Measurements from ENCODE around the gene ASAP3.

The ASAP3 gene

GRCh38 chr1:23477359-23478144, 6.4 kb downstream of the ASAP3 start:
- no peak for DNase-seq

- no peak for DNase-seq
These were observed 8.3 kb downstream of the ASAP3 start for GRCh38 chr1:23475641-23476040.

DNA sequence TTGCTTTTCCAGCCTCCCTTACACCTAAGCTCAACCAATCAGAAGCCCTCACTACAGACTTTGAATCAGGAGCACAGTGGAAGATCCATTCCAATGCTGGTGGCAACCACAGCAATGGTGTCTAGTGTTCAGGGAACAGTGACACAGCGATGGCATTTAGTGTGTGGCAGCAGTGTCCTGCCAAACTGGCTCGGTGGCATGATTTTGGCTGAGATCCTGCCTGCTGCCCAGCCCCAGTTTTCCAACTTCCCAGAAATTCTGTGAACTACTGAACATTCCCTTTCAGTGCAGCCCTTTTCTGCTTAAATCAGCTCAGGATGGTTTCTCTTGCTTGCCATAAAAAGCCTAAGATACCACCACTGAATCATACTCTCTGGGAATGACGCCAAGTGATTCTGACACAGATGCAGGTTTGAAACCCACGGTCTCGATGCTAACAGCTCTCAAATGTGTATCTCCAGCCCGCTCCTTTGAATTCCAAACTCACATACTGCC, 8.8 kb downstream of the ASAP3 start:
- DNase-seq, result no peak

GRCh38 chr1:23473037-23473800, 10.8 kb downstream of the ASAP3 start:
- no peak for DNase-seq

GRCh38 chr1:23472351-23473036, 11.5 kb downstream of the ASAP3 start:
- DNase-seq, result no peak

DNA sequence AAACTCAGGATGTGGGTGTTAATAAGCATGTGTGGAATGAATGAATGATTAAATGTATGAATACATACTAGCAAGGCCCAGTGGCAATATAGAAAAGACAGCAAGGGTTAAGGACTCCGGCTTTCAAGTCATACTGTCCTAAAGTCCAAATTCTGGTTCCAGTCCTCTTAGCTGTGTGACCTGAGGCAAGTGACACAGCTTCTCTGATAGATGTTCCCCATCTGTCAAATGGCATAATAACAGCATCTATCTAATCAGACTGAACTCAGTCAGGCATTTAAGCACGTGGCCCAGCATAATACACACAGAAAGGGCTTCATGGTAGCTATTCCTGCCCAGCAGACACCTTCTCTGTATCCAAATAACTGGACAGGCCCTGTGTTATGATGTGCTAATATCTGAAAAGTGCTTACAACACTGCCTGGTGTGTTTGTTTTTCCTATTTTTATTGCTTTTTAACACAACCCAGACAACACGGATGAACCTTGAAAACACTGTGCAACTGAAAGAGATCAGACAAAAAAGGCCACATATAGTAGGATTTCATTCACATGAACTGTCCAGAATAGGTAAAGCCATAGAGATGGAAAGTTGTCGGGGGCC, 12.4 kb downstream of the ASAP3 start:
- DNase-seq, result no peak

GRCh38 chr1:23470282-23471070, 13.5 kb downstream of the ASAP3 start:
- DNase-seq, result no peak

DNA sequence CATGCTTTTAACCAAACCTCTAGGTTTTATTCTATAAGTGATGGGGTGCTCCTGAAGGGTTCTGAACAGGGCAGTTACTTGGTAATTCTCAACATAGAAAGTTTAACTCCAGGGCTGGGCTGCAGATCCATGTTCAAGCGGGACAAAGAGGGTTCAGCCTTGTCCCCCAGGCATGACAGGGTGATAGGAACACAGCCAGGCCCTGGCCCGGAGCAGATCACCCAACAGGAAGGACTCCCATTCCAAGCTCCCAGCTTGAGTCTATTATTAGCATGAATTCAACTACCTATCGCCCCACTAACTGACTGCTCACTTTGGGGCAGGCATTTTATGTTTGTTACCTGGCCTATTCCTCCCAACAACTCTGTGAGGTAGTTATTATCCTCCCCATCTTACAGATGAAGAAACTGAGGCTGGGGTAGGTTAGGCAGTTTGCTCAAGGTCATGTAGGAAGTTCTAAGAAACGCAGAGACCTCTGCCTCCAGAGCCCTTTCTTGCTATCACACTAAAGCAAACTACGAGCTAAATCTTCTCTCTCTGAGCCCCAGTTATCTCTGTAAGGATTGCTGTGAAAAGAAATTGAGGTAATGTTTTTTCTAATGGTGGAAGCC, 14.5 kb downstream of the ASAP3 start:
- DNase-seq, result no peak

DNA sequence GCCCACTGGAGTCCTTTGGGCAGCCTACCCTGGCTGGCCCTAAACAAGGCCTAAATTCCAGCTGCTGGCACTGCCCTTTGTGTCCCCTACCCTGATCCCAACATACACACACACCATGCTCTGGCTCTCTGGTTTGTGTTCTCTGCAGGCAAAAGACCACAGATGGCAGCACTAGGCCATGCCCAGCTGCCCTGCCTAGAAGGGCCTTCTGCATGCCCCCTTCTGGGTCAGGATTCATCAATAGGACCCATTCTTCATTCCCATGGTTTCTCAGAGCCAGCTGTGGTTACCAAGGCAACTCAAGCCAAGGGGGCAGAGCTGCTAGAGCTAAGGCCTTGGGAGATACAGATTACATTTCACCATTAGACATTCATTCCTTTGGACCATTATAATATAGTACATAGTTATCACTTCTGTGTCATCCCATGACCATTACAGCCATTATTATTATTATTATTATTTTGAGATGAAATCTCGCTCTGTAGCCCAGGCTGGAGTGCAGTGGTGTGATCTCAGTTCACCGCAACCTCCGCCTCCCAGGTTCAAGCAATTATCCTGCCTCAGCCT, 17.5 kb downstream of the ASAP3 start:
- DNase-seq, result no peak

DNA sequence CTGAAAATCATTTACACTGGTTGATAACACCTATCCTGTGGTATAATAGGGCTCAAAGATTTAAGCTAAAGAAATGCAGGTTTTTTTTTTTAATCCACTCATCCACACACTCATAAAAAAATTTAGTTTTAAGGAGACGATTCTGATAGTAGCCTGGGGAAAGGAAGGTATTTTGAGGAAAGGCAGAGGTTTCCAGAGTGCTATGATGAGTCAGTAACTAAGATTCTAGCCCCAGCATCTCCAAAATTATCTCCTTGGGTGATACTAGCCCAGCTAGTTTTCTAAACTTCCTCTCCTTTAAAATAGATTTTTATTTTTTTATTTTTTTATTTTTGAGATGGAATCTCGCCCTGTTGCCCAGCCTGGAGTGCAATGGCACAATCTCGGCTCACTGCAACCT, 20.7 kb downstream of the ASAP3 start:
- DNase-seq, result no peak

- no peak for DNase-seq
These were observed 21.2 kb downstream of the ASAP3 start for GRCh38 chr1:23462766-23463165.

- no peak for DNase-seq
These were observed 22.9 kb downstream of the ASAP3 start for GRCh38 chr1:23461050-23461449.

DNA sequence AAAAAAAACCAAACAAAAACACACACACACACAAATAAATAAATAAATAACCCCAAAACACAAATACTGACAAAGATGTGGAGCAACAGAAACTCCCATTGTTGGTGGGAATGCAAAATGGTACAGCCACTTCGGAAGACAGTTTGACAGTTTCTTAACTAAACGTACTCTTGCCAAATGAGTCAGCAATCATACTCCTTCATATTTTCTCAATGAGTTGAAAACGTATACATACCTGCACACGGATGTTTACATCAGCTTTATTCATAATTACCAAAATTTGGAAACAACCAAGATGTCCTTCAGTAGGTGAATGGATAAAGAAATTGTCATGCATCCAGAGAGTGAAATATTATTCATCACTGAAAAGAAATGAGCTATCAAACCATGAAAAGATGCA, 23.5 kb downstream of the ASAP3 start:
- DNase-seq, result no peak

- DNase-seq, result no peak
These were observed 24.6 kb downstream of the ASAP3 start for GRCh38 chr1:23459338-23459757.

- DNase-seq, result no peak
These were observed 27.8 kb downstream of the ASAP3 start for GRCh38 chr1:23456226-23456625.

GRCh38 chr1:23453455-23454000, 30.5 kb downstream of the ASAP3 start:
- no peak for DNase-seq

DNA sequence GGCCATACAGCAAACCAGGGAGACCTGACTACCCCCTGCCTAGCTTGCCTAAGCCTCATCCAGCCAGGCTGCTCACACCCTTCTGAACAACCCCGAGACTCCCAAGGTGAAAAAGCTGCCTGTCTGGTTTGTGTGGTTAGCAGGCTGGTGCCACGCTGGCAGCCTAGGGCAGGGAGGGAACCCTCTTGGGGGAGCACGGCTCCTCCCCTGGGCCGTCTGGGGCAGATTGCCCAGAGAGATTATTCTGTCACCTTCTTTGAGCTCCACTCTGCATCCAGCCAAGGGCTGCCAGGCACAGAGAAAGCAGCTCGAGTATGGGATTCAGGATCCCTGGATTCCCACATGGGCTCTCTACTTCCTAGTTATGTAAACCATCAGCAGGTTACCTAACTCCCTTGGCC, 32.0 kb downstream of the ASAP3 start:
- no peak for DNase-seq

DNA sequence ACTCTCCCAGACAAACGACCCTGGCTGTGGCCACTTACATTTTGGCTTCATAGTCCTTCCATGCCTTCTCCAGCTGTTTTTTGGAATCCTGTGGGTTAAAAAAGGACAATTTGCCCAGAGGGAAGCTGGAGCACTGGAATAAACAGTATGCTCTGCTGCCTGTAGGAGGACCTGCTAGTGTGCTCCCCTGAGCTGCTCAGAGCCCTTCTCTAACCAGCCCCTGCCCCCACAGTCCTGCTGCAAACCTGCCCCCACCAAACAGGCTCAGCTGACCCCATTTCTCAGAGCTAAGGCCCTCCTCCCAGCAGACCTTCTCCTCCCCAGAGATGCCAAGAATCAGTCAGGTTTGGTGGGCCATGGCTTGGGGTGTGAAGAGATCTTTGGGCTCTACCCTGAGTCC, 32.5 kb downstream of the ASAP3 start:
- no peak for DNase-seq

- no peak for DNase-seq
These were observed 33.1 kb downstream of the ASAP3 start for GRCh38 chr1:23450894-23451293.

- DNase-seq, result no peak
These were observed 34.0 kb downstream of the ASAP3 start for GRCh38 chr1:23449958-23450357.

DNA sequence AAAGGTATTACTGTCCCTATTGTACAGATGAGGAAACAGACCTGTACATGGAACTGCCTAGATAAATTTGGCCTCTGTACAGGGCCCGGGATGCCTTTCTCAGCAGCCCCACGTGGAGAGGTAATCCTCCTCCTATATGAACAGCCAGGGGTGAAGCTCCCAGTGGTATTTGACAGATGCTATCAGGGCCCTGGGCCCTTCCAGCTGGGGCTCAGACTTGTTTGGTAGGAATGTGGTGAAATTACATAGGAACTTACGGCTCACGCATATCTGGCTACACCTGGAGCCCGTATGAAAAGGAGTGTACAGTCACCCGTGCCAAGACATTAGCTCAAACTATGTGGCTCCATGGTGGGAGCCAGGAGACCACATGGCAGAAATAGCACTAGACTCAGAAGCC, 34.7 kb downstream of the ASAP3 start:
- DNase-seq, result no peak

Measured in cerebellar nuclear complex (tissue), 1 donor.